A673 (cell line): ENCODE results near the gene IL11. TPM values are rescaled to one million over a fixed set of nuclear protein-coding genes. Genes with fewer than 3 reads are reported as not detected.

Experiments
- BruUV-seq: library from RNA; stranded (reverse); fragments of 400-500 nt; replicated peaks from 2 replicates; lab custom pipeline; 2021; lab: Mats Ljungman, UMichigan
- CTCF ChIA-PET: fragments of 300-600 bp; sonication (Branson Sonifier 250); formaldehyde crosslinking; loops from one replicate; lab custom pipeline; 2022; ENCODE audit warnings: antibody characterized with exemption; lab: Charles Lee
- POLR2A ChIA-PET: fragments of 300-600 bp; sonication (Branson Sonifier 250); formaldehyde crosslinking; loops from one replicate; lab custom pipeline; 2022; ENCODE audit warnings: antibody characterized with exemption; ENCODE audit not compliant: low non-redundant PET; lab: Charles Lee
- DNase-seq: peaks from one replicate; pipeline ENCODE4 v3.0.0-alpha.2; 2015; ENCODE audit warnings: low spot score
- H3K27ac ChIP-seq: fragments of 200-600 bp; sonication (generic); 2 replicates; pipeline ENCODE4 v1.5.1; 2016; ENCODE audit warnings: mixed run types, low read depth, mild to moderate bottlenecking, mixed read lengths, antibody characterized with exemption, low read length; ENCODE audit not compliant: poor library complexity, severe bottlenecking
- H3K27me3 ChIP-seq: fragments of 200-600 bp; sonication (generic); replicated peaks from 2 replicates; pipeline ENCODE4 v1.6.1; 2017; ENCODE audit warnings: mixed run types, low read depth, mild to moderate bottlenecking, mixed read lengths, antibody characterized with exemption, low read length; ENCODE audit not compliant: insufficient read depth, poor library complexity
- H3K36me3 ChIP-seq: fragments of 200-600 bp; sonication (generic); 2 replicates; pipeline ENCODE4 v1.6.1; 2016; ENCODE audit warnings: mixed run types, mild to moderate bottlenecking, mixed read lengths, antibody characterized with exemption, low read length; ENCODE audit not compliant: insufficient read depth, poor library complexity, severe bottlenecking
- H3K4me1 ChIP-seq: fragments of 200-600 bp; sonication (generic); 2 replicates; pipeline ENCODE4 v1.6.1; 2017; ENCODE audit warnings: mixed run types, mild to moderate bottlenecking, mixed read lengths, antibody characterized with exemption, low read length; ENCODE audit not compliant: insufficient read depth, poor library complexity, severe bottlenecking
- H3K4me3 ChIP-seq: fragments of 200-600 bp; sonication (generic); 2 replicates; pipeline ENCODE4 v1.5.1; 2016; ENCODE audit warnings: low read depth, mixed run types, mild to moderate bottlenecking, mixed read lengths, low read length; ENCODE audit not compliant: poor library complexity, severe bottlenecking
- H3K9me3 ChIP-seq: fragments of 200-600 bp; sonication (generic); 2 replicates; pipeline ENCODE4 v1.6.1; 2016; ENCODE audit warnings: mixed run types, low read depth, mild to moderate bottlenecking, mixed read lengths, antibody characterized with exemption, low read length; ENCODE audit not compliant: poor library complexity, severe bottlenecking
- EZH2 ChIP-seq: fragments of 200-600 bp; sonication (generic); IDR thresholded peaks from 2 replicates; pipeline ENCODE4 v1.6.1; 2017; ENCODE audit warnings: borderline replicate concordance, low read depth, mild to moderate bottlenecking, mixed read lengths, antibody characterized with exemption, low read length; ENCODE audit not compliant: poor library complexity, severe bottlenecking
- intact Hi-C: fragments of 100-400 bp; cut with micrococcal nuclease; formaldehyde crosslinking; loops from one replicate; pipeline ENCODE4 v1.10.0; 2022; ENCODE audit not compliant: unreplicated experiment
- total RNA-seq: library from RNA; stranded (reverse); gene quantifications from 2 replicates; pipeline ENCODE4 v1.2.3, GENCODE V29; 2021
- TF ChIP-seq, protein P1 (sequence below): fragments of 300-800, 200-600 bp; sonication (generic); conservative IDR thresholded peaks from 2 replicates; pipeline ENCODE4 v1.5.1; 2017; ENCODE audit warnings: low read depth, mild to moderate bottlenecking, antibody characterized with exemption, low read length, moderate library complexity, mixed read lengths

The IL11 gene
- total RNA-seq, 1 experiment from 2014 or later = 0.47 TPM

DNA sequence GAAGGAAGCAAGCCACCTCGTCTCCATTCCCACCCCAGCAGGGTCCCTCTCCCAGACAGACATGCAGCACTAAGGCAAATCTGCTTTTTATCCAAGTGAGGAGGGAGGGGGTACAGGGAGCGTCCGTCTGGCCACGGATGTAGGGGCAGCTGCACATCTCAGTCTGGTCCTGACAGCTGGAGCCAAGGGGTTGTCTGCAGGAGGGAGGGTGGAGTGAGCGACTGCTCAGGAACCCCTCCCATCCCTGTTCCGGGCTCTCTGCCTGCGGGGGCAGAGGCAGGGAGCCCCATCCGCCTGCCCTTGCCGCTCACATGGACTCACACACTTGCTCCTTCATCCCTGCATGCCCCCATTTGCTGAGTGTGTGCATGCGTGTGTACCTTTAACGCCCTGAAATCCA lies 8.9 kb upstream of the IL11 start:
- H3K36me3 ChIP-seq = no peaks in the 10 kb centered on the region
- H3K4me3 ChIP-seq = no peak overlapping the region
- H3K27me3 ChIP-seq = no peaks in the 10 kb centered on the region
- H3K4me1 ChIP-seq = peaks cover under 1% of the 10 kb centered on the region
- H3K27ac ChIP-seq = no peak overlapping the region
- ChIA-PET POLR2A (no interaction called here), CTCF (no interaction called here)
- DNase-seq = no peak
- no TSS peak for BruUV-seq
- TF ChIP-seq, protein P1, sequence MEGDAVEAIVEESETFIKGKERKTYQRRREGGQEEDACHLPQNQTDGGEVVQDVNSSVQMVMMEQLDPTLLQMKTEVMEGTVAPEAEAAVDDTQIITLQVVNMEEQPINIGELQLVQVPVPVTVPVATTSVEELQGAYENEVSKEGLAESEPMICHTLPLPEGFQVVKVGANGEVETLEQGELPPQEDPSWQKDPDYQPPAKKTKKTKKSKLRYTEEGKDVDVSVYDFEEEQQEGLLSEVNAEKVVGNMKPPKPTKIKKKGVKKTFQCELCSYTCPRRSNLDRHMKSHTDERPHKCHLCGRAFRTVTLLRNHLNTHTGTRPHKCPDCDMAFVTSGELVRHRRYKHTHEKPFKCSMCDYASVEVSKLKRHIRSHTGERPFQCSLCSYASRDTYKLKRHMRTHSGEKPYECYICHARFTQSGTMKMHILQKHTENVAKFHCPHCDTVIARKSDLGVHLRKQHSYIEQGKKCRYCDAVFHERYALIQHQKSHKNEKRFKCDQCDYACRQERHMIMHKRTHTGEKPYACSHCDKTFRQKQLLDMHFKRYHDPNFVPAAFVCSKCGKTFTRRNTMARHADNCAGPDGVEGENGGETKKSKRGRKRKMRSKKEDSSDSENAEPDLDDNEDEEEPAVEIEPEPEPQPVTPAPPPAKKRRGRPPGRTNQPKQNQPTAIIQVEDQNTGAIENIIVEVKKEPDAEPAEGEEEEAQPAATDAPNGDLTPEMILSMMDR = no peak
- TF ChIP-seq EZH2 = no peak
- intact Hi-C loops = no loop called here
- no peaks in the 10 kb centered on the region for H3K9me3 ChIP-seq

DNA sequence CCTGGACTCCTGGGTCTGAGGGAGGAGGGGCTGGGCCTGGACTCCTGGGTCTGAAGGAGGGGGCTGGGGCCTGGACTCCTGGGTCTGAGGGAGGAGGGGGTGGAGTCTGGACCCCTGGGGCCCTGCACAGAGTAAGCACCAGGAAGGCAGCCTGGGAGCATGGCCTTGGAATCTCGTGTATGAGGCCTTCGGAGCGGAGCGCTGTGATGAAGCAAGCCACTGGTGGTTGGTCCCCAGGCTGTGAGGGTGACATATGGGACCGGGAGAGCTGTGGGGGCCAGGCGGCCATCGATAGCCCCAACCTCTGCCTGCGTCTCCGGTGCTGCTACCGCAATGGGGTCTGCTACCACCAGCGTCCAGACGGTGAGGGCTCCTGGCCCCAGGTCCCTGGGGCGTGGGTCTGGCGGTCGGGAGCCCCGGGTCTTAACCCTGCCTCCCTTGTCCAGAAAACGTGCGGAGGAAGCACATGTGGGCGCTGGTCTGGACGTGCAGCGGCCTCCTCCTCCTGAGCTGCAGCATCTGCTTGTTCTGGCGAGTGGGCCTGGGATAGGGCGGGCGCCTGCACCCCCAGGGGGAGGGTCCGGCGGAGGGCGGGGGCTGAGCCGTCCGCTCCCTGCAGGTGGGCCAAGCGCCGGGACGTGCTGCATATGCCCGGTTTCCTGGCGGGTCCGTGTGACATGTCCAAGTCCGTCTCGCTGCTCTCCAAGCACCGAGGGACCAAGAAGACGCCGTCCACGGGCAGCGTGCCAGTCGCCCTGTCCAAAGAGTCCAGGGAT lies 7.3 kb upstream of the IL11 start:
- no peak for DNase-seq
- no peaks in the 10 kb centered on the region for H3K36me3 ChIP-seq
- H3K27ac ChIP-seq = no peak overlapping the region
- H3K4me1 ChIP-seq = no peaks in the 10 kb centered on the region
- ChIA-PET POLR2A (no interaction called here), CTCF (no interaction called here)
- no TSS peak for BruUV-seq
- intact Hi-C loops = no loop called here
- no peak for TF ChIP-seq EZH2
- TF ChIP-seq, protein P1 = no peak
- no peak overlapping the region for H3K4me3 ChIP-seq
- H3K27me3 ChIP-seq = no peaks in the 10 kb centered on the region
- no peaks in the 10 kb centered on the region for H3K9me3 ChIP-seq

DNA sequence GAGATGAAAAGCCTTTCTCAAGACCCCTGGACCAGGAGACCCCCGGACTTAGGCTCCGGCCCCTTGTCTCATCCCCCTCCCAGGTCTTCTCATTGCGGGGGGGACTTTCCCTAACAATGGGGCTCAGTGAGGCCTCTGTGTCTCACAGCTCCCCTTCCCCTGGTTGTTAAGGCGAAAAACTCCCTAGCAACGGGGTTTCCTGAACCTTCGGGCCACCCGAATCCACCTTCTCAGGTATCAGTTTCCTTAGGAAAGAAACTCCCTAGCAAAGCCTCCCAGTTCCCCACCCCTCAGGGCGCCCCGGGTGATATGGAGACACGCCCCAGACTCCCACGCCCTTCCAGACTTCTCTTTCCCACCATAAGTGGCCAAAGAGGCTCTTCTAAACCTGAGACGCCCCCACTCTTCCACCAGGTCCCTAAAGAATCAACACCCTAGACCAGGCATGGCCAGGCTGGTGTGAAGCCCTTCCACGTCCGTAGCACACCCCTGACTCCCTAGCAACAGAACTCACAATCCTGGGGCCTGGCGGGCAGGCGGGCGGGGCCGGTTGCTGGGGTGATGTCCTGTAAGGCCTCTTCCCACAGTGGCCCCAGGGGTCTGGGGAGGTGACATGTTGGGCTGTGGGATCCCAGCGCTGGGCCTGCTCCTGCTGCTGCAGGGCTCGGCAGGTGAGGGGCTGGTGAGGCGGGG lies 6.1 kb upstream of the IL11 start, which contains the start of gene TMEM190:
Gene TMEM190, plus strand, starts transcription at position 586 of the 693 bp plus-strand sequence. Its CDS starts 28 bp downstream, at position 614.
- H3K27ac ChIP-seq = no peak within 1 kb of the TSS
- DNase-seq = no peak
- no peaks in the 10 kb centered on the region for H3K9me3 ChIP-seq
- ChIA-PET CTCF (no interaction called here), POLR2A (no interaction called here)
- intact Hi-C loops = no loop called here
- H3K4me3 ChIP-seq = no peak within 1 kb of the TSS
- no TSS peak for BruUV-seq
- H3K36me3 ChIP-seq = no peaks in the 10 kb centered on the region
- H3K4me1 ChIP-seq = no peaks in the 10 kb centered on the region
- H3K27me3 ChIP-seq = no peaks in the 10 kb centered on the region
- TF ChIP-seq EZH2 = no peak
- TF ChIP-seq, protein P1 = no peak
